ENCODE results near the gene DEPDC7.

GRCh38 chr11:33025339-33025722 lies 9.7 kb downstream of the DEPDC7 start:
- TF ChIP-seq, protein P1, sequence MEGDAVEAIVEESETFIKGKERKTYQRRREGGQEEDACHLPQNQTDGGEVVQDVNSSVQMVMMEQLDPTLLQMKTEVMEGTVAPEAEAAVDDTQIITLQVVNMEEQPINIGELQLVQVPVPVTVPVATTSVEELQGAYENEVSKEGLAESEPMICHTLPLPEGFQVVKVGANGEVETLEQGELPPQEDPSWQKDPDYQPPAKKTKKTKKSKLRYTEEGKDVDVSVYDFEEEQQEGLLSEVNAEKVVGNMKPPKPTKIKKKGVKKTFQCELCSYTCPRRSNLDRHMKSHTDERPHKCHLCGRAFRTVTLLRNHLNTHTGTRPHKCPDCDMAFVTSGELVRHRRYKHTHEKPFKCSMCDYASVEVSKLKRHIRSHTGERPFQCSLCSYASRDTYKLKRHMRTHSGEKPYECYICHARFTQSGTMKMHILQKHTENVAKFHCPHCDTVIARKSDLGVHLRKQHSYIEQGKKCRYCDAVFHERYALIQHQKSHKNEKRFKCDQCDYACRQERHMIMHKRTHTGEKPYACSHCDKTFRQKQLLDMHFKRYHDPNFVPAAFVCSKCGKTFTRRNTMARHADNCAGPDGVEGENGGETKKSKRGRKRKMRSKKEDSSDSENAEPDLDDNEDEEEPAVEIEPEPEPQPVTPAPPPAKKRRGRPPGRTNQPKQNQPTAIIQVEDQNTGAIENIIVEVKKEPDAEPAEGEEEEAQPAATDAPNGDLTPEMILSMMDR (IDR thresholded peaks at IDR 0.05; ENCODE audit: poor library complexity), result no peak
- TF ChIP-seq EZH2 (IDR thresholded peaks at IDR 0.05; ENCODE audit: borderline replicate concordance) (no peak), EZH2phosphoT487 (IDR thresholded peaks at IDR 0.05; ENCODE audit: low read depth, severe bottlenecking, unreplicated experiment) (no peak)
